Loucy (cell line): ENCODE measurements around the gene RPRML.

Experiments
- CTCF ChIP-seq: fragments of 200-600 bp; sonication (generic); conservative IDR thresholded peaks from 2 replicates; pipeline ENCODE4 v1.5.1; 2014; ENCODE audit warnings: mild to moderate bottlenecking, antibody characterized with exemption, low read length
- EZH2phosphoT487 ChIP-seq: fragments of 200-600 bp; IDR thresholded peaks from 2 replicates; pipeline ENCODE4 v1.6.1; 2018; ENCODE audit warnings: antibody characterized with exemption, mild to moderate bottlenecking, moderate library complexity, borderline replicate concordance

DNA sequence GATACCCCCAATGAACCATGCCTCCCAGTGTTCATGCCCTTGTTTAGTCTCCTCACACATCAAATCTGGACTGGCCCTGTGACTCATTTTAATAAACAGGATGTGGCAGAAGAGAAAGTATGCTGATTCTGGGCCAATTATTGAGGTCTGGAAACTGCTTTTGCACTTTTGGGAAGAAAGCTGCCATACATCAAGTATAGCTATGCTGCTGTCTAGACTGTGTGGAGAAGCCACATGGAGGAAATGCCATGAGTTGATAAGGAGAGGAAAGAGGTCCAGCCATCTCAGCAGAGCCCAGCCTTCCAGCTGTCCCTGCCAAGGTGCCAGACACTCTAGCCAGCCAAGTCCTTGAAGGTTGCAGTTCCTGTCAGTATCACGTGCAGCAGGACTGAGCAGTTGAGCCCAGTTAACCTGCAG lies 16.7 kb downstream of the RPRML start:
- TF ChIP-seq EZH2phosphoT487 (no peak), CTCF (no peak)
